GM18526 (cell line): Measurements from ENCODE around the gene SCMH1.

Experiments
- POLR2A ChIP-seq: IDR thresholded peaks from 3 replicates; pipeline ENCODE4 v1.6.1; 2011; ENCODE audit not compliant: insufficient read length; ENCODE audit errors: extremely low read depth

The SCMH1 gene

DNA sequence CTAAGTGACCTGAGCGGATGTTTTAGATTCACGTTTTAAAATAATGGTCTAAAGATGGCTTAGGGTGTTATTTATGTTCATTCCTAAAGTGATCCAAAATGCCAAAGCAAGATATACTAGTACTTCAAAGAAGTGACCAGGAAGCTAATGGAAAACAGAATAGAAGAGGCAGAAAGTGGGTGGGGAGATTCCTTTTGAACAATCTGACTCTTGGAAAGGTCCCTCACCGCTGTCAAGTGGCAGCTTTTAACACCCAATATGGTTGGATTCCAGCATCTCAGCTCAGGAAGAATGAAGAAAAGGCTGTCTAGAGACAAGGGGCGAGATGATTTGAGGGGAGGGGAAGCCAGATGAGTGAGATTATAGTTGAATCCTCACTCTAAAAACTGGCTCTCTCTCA is 90.3 kb downstream of the SCMH1 start:
- TF ChIP-seq POLR2A, result no peak

DNA sequence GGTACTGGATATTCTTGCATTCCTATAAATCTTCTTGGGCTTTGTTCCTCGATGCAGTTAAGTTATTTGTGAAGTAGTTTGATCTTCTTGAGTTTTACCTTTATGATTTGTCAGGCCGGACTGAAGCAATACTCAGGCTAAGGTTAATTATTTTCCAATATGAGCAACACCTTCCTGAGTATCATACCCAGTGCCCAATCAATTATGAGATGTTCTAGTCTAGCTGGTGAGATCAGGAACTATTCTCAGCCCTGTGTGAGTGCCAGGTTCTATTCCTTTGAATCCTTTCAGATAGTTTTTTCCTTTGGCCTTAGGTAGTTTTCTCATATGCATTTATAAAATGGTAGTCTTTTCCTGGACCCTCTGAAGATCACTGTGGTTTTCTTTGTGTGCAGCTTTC is 92.5 kb downstream of the SCMH1 start:
- no peak for TF ChIP-seq POLR2A

GRCh38 chr1:41144285-41144684 is 97.8 kb downstream of the SCMH1 start:
- TF ChIP-seq POLR2A, result no peak

GRCh38 chr1:41138549-41138948 is 103.6 kb downstream of the SCMH1 start:
- no peak for TF ChIP-seq POLR2A

GRCh38 chr1:41135196-41135947 is 106.7 kb downstream of the SCMH1 start:
- TF ChIP-seq POLR2A, result no peak

- TF ChIP-seq POLR2A, result no peak
Measured at GRCh38 chr1:41122851-41123518, 119.1 kb downstream of the SCMH1 start.

DNA sequence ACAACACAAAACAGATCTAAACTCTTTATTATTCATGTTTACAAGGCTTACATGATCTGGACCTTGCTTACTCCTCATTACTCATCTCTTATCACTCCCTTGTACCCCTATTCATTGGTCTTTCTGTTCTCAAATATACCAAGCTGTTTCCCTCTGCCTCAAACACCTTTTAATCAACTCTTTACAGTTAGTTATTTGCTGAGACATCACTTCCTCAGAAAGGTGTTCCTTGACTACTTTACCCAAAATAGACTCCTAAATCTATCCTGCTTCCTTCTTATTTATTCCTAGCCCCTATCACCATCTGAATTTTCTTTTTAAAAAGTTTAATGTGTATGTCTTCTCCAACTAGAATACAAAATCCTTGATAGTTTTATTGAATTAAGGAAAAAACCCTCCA is 120.0 kb downstream of the SCMH1 start:
- TF ChIP-seq POLR2A, result no peak

- no peak for TF ChIP-seq POLR2A
Measured at GRCh38 chr1:41118645-41119044, 123.5 kb downstream of the SCMH1 start.

DNA sequence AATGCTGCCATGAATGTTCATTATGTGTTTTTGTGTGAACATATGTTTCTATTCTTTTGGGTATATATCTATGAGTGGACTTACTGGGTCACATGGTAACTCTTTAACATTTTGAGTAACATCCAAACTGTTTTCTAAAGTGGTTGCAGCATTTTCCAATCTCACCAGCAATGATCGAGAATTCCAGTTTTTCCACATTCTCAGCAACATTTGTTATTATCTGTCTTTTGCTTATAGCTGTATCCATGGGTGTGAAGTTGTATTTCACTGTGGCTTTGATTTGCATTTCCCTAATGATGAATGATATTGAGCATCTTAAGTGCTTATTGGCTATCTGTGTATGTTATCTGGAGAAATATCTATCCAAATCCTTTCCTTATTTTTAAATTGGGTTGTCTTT is 131.4 kb downstream of the SCMH1 start:
- TF ChIP-seq POLR2A, result no peak

DNA sequence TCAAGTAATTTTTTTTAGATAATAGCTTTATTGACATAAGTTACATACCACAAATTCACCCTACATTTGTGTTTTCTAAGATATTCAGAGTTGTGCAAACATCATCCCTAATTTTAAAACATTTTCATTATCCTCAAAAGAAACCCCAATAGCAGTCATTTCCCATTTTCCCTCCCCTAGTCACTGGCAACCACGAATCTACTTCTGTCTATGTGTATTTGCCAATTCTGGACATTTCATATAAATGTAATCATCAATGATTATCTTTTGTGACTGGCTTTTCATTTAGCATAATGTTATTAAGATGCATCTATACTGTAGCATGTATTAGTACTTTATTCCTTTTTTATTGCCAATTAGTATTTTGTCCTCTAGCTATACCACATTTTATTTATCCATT is 131.8 kb downstream of the SCMH1 start:
- TF ChIP-seq POLR2A, result no peak

DNA sequence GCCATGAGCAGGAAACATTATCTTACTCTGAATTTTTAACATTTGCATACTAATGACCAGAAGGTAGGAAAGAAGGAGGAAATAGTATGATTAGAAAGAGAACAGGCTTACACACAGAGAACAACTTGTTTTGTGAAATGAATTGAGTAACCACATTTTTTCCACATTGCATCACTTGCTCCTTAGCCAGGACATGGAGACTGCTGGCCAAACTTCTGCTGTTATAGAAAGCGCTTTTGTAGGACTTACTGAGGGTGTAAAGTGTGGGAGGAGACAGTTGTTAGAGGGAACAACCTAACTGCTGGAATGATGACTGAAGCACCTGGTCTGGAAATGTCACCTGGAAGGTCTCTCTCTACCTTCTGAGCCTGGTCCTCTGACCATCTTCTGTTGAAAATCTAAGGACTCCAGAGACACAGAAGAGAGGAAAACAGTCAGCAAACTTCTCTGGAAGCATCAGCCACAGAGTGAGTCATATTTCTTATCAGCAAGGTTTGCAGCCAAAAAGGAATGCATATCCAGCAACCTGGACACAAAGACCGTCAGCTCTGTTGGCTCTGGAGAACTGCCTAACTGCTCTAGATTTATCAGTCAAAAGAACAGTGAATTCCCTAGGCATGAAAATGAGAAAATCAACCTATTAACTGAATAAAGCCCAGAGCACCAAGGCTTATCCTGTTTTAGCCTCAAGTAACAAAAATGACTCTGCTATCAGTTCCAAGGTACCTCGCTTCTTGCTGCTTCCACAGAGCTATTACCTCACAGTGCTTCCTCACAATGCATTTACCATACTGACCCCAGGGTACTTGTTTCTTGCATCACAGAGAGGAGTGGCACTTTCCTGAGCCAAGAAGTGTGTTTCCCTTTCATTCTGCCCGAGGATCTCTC is 132.6 kb downstream of the SCMH1 start:
- no peak for TF ChIP-seq POLR2A

- TF ChIP-seq POLR2A, result no peak
Measured at GRCh38 chr1:41108696-41109275, 133.3 kb downstream of the SCMH1 start.

- no peak for TF ChIP-seq POLR2A
Measured at GRCh38 chr1:41103766-41104165, 138.3 kb downstream of the SCMH1 start.

- TF ChIP-seq POLR2A, result no peak
Measured at GRCh38 chr1:41102653-41103052, 139.5 kb downstream of the SCMH1 start.

DNA sequence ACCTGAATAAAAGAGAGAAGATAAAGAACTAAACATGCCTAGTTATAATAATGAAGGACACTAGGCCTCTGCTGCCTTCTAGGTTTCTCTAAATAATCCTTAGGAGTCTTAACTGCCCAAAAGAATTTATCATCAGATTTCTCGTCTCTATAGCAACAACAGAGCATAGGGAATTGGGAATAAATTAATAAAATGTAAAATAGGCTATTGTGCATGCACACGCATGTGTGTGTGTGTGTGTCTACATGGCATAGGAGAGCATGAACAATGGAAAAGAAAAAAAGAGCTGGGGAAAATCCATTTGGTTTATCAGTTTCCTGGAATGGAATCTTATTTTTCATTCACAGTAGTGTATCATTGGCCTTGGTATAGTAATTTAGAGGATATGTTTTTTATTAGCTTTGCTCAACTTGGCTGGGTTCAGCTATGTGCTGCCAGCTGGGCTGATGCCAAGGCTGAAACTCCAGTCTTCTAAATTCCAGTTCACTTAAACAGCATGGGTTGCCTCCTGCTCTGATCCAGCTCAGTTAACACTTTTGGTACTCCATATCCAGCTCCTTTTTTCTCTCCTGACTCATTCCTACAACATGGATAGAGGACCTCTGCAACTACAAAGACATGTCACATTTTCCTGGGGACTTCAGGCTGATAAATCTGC is 140.0 kb downstream of the SCMH1 start:
- no peak for TF ChIP-seq POLR2A
